Pancreas (tissue), 10 donors: ENCODE results near the gene SLC6A5. TPM values are rescaled to one million over a fixed set of nuclear protein-coding genes. Genes with fewer than 3 reads are reported as not detected.

ENCODE experiments used
- ATAC-seq, 4 donors: fragments of 200-7000 bp; cut with Tn5 transposase; one replicate each; pipeline versions ENCODE4 v1.8.0 to v1.9.1; 2020; ENCODE audit warnings: mild to moderate bottlenecking in 4 of 4, moderate library complexity in 4 of 4
- DNase-seq, 6 donors: peaks; one replicate each; pipeline ENCODE4 v3.0.0-alpha.2; 2020
- FAIRE-seq: peaks from 2 replicates; lab custom pipeline; 2012; peaks lifted over from hg19 to GRCh38; lab: Jason Lieb, UNC
- H3K27ac ChIP-seq, 4 donors: fragments of 200-600 bp; sonication (generic); 1 replicate in 3 of 4; 2 replicates in 1 of 4; pipeline versions ENCODE4 v1.5.0 to v1.8.0; 2020
- H3K27me3 ChIP-seq, 4 donors: fragments of 200-600 bp; one replicate each; pipeline ENCODE4 v1.8.0; 2021
- H3K36me3 ChIP-seq, 3 donors: fragments of 200-600 bp; sonication (generic) in 1 of 3; one replicate each; pipeline versions ENCODE4 v1.5.0 to v1.8.0; 2020 to 2021
- H3K4me1 ChIP-seq, 3 donors: fragments of 200-600 bp; one replicate each; pipeline ENCODE4 v1.8.0; 2021
- H3K4me3 ChIP-seq, 4 donors: fragments of 200-600 bp; sonication (generic) in 2 of 4; one replicate each; pipeline versions ENCODE4 v1.5.0 to v1.8.0; 2020 to 2021
- H3K9me3 ChIP-seq, 4 donors: fragments of 200-600 bp; one replicate each; pipeline ENCODE4 v1.8.0; 2021
- WGBS, 2 donors: extraction: QIAGEN DNeasy Blood & Tissue Kit; methylation state at CpG; one replicate each; pipeline ENCODE4 v1.1.7; 2013; 5-methylcytosine and 5-hydroxymethylcytosine counted together
- intact Hi-C, 3 donors: fragments of 100-400 bp; cut with DNase I; formaldehyde crosslinking; loops; one replicate each; pipeline versions ENCODE4 v1.11.1 to v1.14.2; 2022
- polyA plus RNA-seq, 2 donors: library from polyadenylated mRNA; stranded (reverse); fragments of 200-250 nt; gene quantifications; one replicate each; pipeline ENCODE4 v1.2.3, GENCODE V29; 2013
- total RNA-seq, 6 donors: library from RNA; stranded (reverse); fragmentation: NEBNext Ultra II Directional in 4 of 6; extraction: Animal tissue kit (Norgen Biotek cat#: 25700) in 4 of 6; gene quantifications; one replicate each; pipeline versions ENCODE4 v1.2.1 to v1.2.4, GENCODE V29; 2021 to 2023
- TF ChIP-seq, protein P1 (sequence below), 4 donors: fragments of 200-600 bp; sonication (generic) in 3 of 4; IDR thresholded peaks; one replicate each; pipeline versions ENCODE4 v1.5.0 to v1.8.0; 2021; ENCODE audit warnings: antibody characterized with exemption in 4 of 4
- donor health status: healthy with polysubstance abuse.
- donor health status: DM: no; HTN: no; CAD: no; lungs with moderate emphysema.
- donor health status: DM: no; HTN: no; CAD: no.
- donor health status: control.
- donor health status: control.
- donor health status: Bipolar disorder and iron deficiency.
- donor health status: DM: yes; HTN: yes; CAD: no.
- donor health status: DM: no; HTN: no; CAD: no.
- donor health status: DM: no; HTN: no; CAD: no.
- donor health status: DM: yes; HTN: yes; CAD: no.

SLC6A5 gene
- total and polyA plus RNA-seq, 8 donors: not detected

DNA sequence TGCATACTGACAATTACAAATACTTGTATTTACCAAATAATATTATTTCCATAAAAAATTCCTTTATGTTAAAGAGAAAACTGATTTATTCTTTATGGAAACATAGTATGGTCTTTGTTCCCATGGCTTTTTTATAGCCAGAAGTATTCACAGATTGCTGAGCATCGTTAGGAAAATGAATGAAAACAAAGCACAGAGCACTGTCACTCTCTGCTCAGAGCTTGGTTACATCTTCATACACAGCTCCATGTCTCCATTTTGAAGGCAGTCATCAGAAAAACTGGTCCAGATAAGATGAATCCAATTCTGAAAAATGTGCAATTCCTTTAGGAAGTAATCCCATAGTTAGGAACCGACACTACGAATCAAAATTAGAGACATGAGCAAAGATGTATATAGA is 9.0 kb upstream of the SLC6A5 start:
- FAIRE-seq (no peak), DNase-seq (no peak), ATAC-seq (no peak)
- Histone ChIP-seq H3K9me3 (no peaks in the 10 kb centered on the region), H3K36me3 (no peaks in the 10 kb centered on the region), H3K27me3 (peaks cover 0 to 8% (median 0%) of the 10 kb centered on the region in 4 donors), H3K4me3 (no peak overlapping the region), H3K27ac (no peak overlapping the region), H3K4me1 (no peaks in the 10 kb centered on the region)
- TF ChIP-seq, protein P1, sequence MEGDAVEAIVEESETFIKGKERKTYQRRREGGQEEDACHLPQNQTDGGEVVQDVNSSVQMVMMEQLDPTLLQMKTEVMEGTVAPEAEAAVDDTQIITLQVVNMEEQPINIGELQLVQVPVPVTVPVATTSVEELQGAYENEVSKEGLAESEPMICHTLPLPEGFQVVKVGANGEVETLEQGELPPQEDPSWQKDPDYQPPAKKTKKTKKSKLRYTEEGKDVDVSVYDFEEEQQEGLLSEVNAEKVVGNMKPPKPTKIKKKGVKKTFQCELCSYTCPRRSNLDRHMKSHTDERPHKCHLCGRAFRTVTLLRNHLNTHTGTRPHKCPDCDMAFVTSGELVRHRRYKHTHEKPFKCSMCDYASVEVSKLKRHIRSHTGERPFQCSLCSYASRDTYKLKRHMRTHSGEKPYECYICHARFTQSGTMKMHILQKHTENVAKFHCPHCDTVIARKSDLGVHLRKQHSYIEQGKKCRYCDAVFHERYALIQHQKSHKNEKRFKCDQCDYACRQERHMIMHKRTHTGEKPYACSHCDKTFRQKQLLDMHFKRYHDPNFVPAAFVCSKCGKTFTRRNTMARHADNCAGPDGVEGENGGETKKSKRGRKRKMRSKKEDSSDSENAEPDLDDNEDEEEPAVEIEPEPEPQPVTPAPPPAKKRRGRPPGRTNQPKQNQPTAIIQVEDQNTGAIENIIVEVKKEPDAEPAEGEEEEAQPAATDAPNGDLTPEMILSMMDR (IDR thresholded peaks at IDR 0.05): no peak
- intact Hi-C loops: no loop called here
- 58 to 70% methylated on average over 3 of the region's 3 CpGs for WGBS, 2 donors

DNA sequence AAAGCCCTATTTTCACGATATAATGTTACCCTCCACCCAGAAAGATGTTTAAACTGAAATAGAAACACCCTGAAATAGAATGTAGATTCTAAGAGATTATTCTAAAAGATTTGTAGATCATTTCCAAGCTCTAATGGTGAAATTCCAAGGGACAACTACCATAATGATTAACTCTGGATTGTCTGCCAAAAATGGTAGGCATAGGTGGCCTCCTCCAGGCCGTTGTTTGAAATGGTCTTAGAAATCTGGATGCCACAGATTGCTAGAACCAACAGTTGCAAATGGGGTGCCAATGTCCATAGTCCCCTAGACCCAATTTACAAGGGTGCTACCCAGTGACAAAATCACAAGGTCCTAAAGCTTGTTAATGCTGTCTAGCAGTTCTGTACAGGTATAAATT is 6.7 kb upstream of the SLC6A5 start:
- Histone ChIP-seq H3K36me3 (no peaks in the 10 kb centered on the region), H3K27me3 (peaks cover 0 to 28% (median 4%) of the 10 kb centered on the region in 4 donors), H3K4me1 (no peaks in the 10 kb centered on the region), H3K4me3 (no peak overlapping the region), H3K9me3 (no peaks in the 10 kb centered on the region), H3K27ac (no peak overlapping the region)
- no peak for FAIRE-seq
- intact Hi-C loops: no loop called here
- ATAC-seq: no peak
- DNase-seq: no peak
- 34 to 40% methylated on average over 2 of the region's 2 CpGs for WGBS, 2 donors
- TF ChIP-seq, protein P1 (IDR thresholded peaks at IDR 0.05): no peak

GRCh38 chr11:20594274-20595061 is 4.9 kb upstream of the SLC6A5 start:
- H3K9me3 ChIP-seq: no peaks in the 10 kb centered on the region
- FAIRE-seq (no peak), ATAC-seq (no peak), DNase-seq (no peak)
- H3K4me3 ChIP-seq: no peak overlapping the region
- H3K36me3 ChIP-seq: no peaks in the 10 kb centered on the region
- 52 to 61% methylated on average over 8 of the region's 8 CpGs for WGBS, 2 donors
- H3K27me3 ChIP-seq: peaks cover 0 to 32% (median 9%) of the 10 kb centered on the region in 4 donors
- H3K4me1 ChIP-seq: no peaks in the 10 kb centered on the region
- H3K27ac ChIP-seq: no peak overlapping the region
- TF ChIP-seq, protein P1 (IDR thresholded peaks at IDR 0.05): no peak
- intact Hi-C loops: no loop called here

DNA sequence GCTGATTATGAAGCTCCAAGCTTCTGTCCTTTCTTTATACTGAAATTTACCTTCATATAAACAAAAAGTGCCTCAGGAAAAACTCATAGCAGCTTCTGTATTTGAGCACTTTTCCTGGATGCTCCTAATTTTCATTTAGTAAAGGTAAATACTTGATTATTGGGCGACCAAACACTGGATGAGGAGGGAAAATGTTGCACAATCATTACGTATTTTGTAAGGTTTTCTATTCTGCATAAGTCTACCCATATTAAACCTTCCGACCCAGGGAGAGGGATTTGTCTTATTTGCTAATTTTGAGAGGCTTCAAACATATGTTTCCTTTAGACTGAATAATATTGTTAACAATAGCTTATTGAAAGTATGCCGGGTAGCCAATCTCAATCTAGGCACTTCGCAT is 4.3 kb upstream of the SLC6A5 start:
- no peaks in the 10 kb centered on the region for H3K36me3 ChIP-seq
- no peak overlapping the region for H3K27ac ChIP-seq
- DNase-seq: no peak
- 62 to 72% methylated on average over 5 of the region's 5 CpGs for WGBS, 2 donors
- H3K27me3 ChIP-seq: peaks cover 0 to 29% (median 12%) of the 10 kb centered on the region in 4 donors
- no peaks in the 10 kb centered on the region for H3K4me1 ChIP-seq
- TF ChIP-seq, protein P1 (IDR thresholded peaks at IDR 0.05): no peak
- no peak for ATAC-seq
- H3K9me3 ChIP-seq: no peaks in the 10 kb centered on the region
- intact Hi-C loops: no loop called here
- FAIRE-seq: no peak
- H3K4me3 ChIP-seq: no peak overlapping the region
